ENCODE results near the gene CAD. TPM values are rescaled to one million over a fixed set of nuclear protein-coding genes. Genes with fewer than 3 reads are reported as not detected.
"Not testable (repeated sequence)": the region's sequence is repeated elsewhere in the genome, so short reads cannot be mapped to it uniquely, and the experiment has no call there.

CAD gene
- 69.5 and 71.4 TPM in 2 replicates for total RNA-seq (2014; rRNA removed; shearing (Covaris generic); ENCODE audit: low replicate concordance)

- peak; percentile 96 for DNase-seq
These were observed at the start of gene CAD for GRCh38 chr2:27217173-27218121. Gene CAD, plus strand, starts transcription at chr2:27217369. Its CDS starts 183 bp downstream, at chr2:27217552.

GRCh38 chr2:27170581-27171337 is 46.4 kb upstream of the CAD start:
- Histone ChIP-seq H3K36me3 (ENCODE audit: insufficient read depth, low read length) (no peaks in the 10 kb centered on the region), H3K4me2 (ENCODE audit: low read depth, low read length, poor library complexity, severe bottlenecking) (peak overlapping the region; percentile 55), H3K9me2 (replicated peaks; ENCODE audit: insufficient read depth, low read length) (no peaks in the 10 kb centered on the region), H2AFZ (ENCODE audit: low read length) (no peak overlapping the region), H3K27ac (ENCODE audit: low read length) (no peak overlapping the region), H3K4me3 (ENCODE audit: low read length) (no peak overlapping the region), H3K4me1 (ENCODE audit: low read length) (peaks cover 34% of the 10 kb centered on the region), H4K20me1 (ENCODE audit: insufficient read depth, low read depth, low read length) (no peaks in the 10 kb centered on the region), H3K9ac (ENCODE audit: low read length) (peak overlapping the region; percentile 43), H3K79me2 (ENCODE audit: low read length) (no peaks in the 10 kb centered on the region), H3K9me3 (ENCODE audit: low read length) (no peaks in the 10 kb centered on the region), H3K27me3 (ENCODE audit: low read length) (no peaks in the 10 kb centered on the region)
- DNase-seq: no peak

More at GRCh38 chr2:27217173-27218121, at the start of gene CAD:
- Histone ChIP-seq H2AFZ (ENCODE audit: low read length) (no peak within 1 kb of the TSS), H4K20me1 (ENCODE audit: insufficient read depth, low read depth, low read length) (peaks cover 9% of the 10 kb centered on the region; the same call in 1 of the 2 replicates), H3K9me2 (replicated peaks; ENCODE audit: insufficient read depth, low read length) (no peaks in the 10 kb centered on the region), H3K9ac (ENCODE audit: low read length) (peak within 1 kb of the TSS; percentile 91), H3K27me3 (ENCODE audit: low read length) (no peaks in the 10 kb centered on the region), H3K4me1 (ENCODE audit: low read length) (peaks cover 51% of the 10 kb centered on the region), H3K4me2 (ENCODE audit: low read depth, low read length, poor library complexity, severe bottlenecking) (peak within 1 kb of the TSS; percentile 82), H3K4me3 (ENCODE audit: low read length) (peak within 1 kb of the TSS; percentile 75), H3K27ac (ENCODE audit: low read length) (peak within 1 kb of the TSS; percentile 86), H3K36me3 (ENCODE audit: insufficient read depth, low read length) (peaks cover 44% of the 10 kb centered on the region), H3K79me2 (ENCODE audit: low read length) (peaks cover 52% of the 10 kb centered on the region), H3K9me3 (ENCODE audit: low read length) (no peaks in the 10 kb centered on the region)

- H3K4me1 ChIP-seq (ENCODE audit: low read length): peaks cover 40% of the 10 kb centered on the region
- H3K36me3 ChIP-seq (ENCODE audit: insufficient read depth, low read length): no peaks in the 10 kb centered on the region
These were observed 45.8 kb upstream of the CAD start for GRCh38 chr2:27171351-27171848.

GRCh38 chr2:27174638-27175037 is 42.5 kb upstream of the CAD start:
- no peak for DNase-seq
- Histone ChIP-seq H3K27ac (ENCODE audit: low read length) (no peak overlapping the region), H3K9me3 (ENCODE audit: low read length) (no peaks in the 10 kb centered on the region), H3K9ac (ENCODE audit: low read length) (no peak overlapping the region), H4K20me1 (ENCODE audit: insufficient read depth, low read depth, low read length) (no peaks in the 10 kb centered on the region), H3K4me3 (ENCODE audit: low read length) (no peak overlapping the region), H3K79me2 (ENCODE audit: low read length) (no peaks in the 10 kb centered on the region), H3K9me2 (replicated peaks; ENCODE audit: insufficient read depth, low read length) (no peaks in the 10 kb centered on the region), H3K4me2 (ENCODE audit: low read depth, low read length, poor library complexity, severe bottlenecking) (no peak overlapping the region), H2AFZ (ENCODE audit: low read length) (peak overlapping the region; percentile 16; the same call in 1 of the 2 replicates), H3K36me3 (ENCODE audit: insufficient read depth, low read length) (no peaks in the 10 kb centered on the region), H3K4me1 (ENCODE audit: low read length) (peaks cover 61% of the 10 kb centered on the region), H3K27me3 (ENCODE audit: low read length) (no peaks in the 10 kb centered on the region)

More at GRCh38 chr2:27171351-27171848, 45.8 kb upstream of the CAD start:
- Histone ChIP-seq H3K9me2 (replicated peaks; ENCODE audit: insufficient read depth, low read length) (no peaks in the 10 kb centered on the region), H3K27ac (ENCODE audit: low read length) (no peak overlapping the region), H2AFZ (ENCODE audit: low read length) (no peak overlapping the region), H3K4me3 (ENCODE audit: low read length) (no peak overlapping the region), H4K20me1 (ENCODE audit: insufficient read depth, low read depth, low read length) (no peaks in the 10 kb centered on the region), H3K9me3 (ENCODE audit: low read length) (no peaks in the 10 kb centered on the region), H3K79me2 (ENCODE audit: low read length) (no peaks in the 10 kb centered on the region), H3K27me3 (ENCODE audit: low read length) (no peaks in the 10 kb centered on the region), H3K4me2 (ENCODE audit: low read depth, low read length, poor library complexity, severe bottlenecking) (no peak overlapping the region), H3K9ac (ENCODE audit: low read length) (no peak overlapping the region)
- DNase-seq: no peak

GRCh38 chr2:27175330-27175729 is 41.8 kb upstream of the CAD start:
- Histone ChIP-seq H3K27ac (ENCODE audit: low read length) (no peak overlapping the region), H4K20me1 (ENCODE audit: insufficient read depth, low read depth, low read length) (no peaks in the 10 kb centered on the region), H2AFZ (ENCODE audit: low read length) (no peak overlapping the region), H3K36me3 (ENCODE audit: insufficient read depth, low read length) (no peaks in the 10 kb centered on the region), H3K9me2 (replicated peaks; ENCODE audit: insufficient read depth, low read length) (no peaks in the 10 kb centered on the region), H3K4me3 (ENCODE audit: low read length) (no peak overlapping the region), H3K4me1 (ENCODE audit: low read length) (peaks cover 58% of the 10 kb centered on the region), H3K9me3 (ENCODE audit: low read length) (no peaks in the 10 kb centered on the region), H3K79me2 (ENCODE audit: low read length) (no peaks in the 10 kb centered on the region), H3K9ac (ENCODE audit: low read length) (no peak overlapping the region), H3K27me3 (ENCODE audit: low read length) (no peaks in the 10 kb centered on the region), H3K4me2 (ENCODE audit: low read depth, low read length, poor library complexity, severe bottlenecking) (no peak overlapping the region)
- DNase-seq: no peak

- peaks cover 54% of the 10 kb centered on the region for H3K4me1 ChIP-seq (ENCODE audit: low read length)
- DNase-seq; H3K9ac ChIP-seq (ENCODE audit: low read length); H3K27me3 ChIP-seq (ENCODE audit: low read length); H3K9me3 ChIP-seq (ENCODE audit: low read length); H2AFZ ChIP-seq (ENCODE audit: low read length); H3K4me2 ChIP-seq (ENCODE audit: low read depth, low read length, poor library complexity, severe bottlenecking); H3K27ac ChIP-seq (ENCODE audit: low read length); H3K4me3 ChIP-seq (ENCODE audit: low read length); H3K9me2 ChIP-seq (replicated peaks; ENCODE audit: insufficient read depth, low read length); H3K79me2 ChIP-seq (ENCODE audit: low read length); H4K20me1 ChIP-seq (ENCODE audit: insufficient read depth, low read depth, low read length); H3K36me3 ChIP-seq (ENCODE audit: insufficient read depth, low read length): not testable (repeated sequence)
These were observed 41.4 kb upstream of the CAD start for GRCh38 chr2:27175781-27176180.

- no peak overlapping the region for H3K4me2 ChIP-seq (ENCODE audit: low read depth, low read length, poor library complexity, severe bottlenecking)
- H4K20me1 ChIP-seq (ENCODE audit: insufficient read depth, low read depth, low read length): no peaks in the 10 kb centered on the region
- no peak overlapping the region for H3K27ac ChIP-seq (ENCODE audit: low read length)
- no peaks in the 10 kb centered on the region for H3K9me3 ChIP-seq (ENCODE audit: low read length)
- no peaks in the 10 kb centered on the region for H3K27me3 ChIP-seq (ENCODE audit: low read length)
- no peak for DNase-seq
- no peak overlapping the region for H2AFZ ChIP-seq (ENCODE audit: low read length)
- no peak overlapping the region for H3K4me3 ChIP-seq (ENCODE audit: low read length)
- no peaks in the 10 kb centered on the region for H3K36me3 ChIP-seq (ENCODE audit: insufficient read depth, low read length)
- H3K9me2 ChIP-seq (replicated peaks; ENCODE audit: insufficient read depth, low read length): no peaks in the 10 kb centered on the region
- H3K9ac ChIP-seq (ENCODE audit: low read length): no peak overlapping the region
- H3K79me2 ChIP-seq (ENCODE audit: low read length): no peaks in the 10 kb centered on the region
- peaks cover 47% of the 10 kb centered on the region for H3K4me1 ChIP-seq (ENCODE audit: low read length)
These were observed 39.5 kb upstream of the CAD start for GRCh38 chr2:27177441-27178351.
